ENCODE data around the gene TXNRD2.

TXNRD2 gene

DNA sequence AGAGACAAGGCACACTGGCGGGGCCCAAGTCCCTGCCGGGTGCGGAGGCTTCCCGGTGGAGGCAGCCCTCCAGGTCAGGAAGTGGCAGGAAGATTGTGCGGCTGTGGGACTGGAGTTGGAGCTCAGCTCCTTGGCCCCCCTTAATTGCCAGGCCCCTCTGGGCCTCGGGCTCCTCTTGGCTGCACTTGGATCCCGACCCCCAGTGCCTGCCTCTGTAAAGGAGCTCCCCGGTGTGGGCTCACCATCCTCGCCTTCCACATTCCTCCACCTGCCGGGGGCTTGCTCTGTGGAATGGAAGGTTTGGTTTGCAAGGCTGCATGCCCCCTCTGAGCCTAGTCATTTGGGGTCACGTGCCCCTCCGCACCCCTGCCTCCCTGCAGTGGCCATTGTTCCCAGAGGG, 38.1 kb downstream of the TXNRD2 start:
- no peak for DNase-seq

DNA sequence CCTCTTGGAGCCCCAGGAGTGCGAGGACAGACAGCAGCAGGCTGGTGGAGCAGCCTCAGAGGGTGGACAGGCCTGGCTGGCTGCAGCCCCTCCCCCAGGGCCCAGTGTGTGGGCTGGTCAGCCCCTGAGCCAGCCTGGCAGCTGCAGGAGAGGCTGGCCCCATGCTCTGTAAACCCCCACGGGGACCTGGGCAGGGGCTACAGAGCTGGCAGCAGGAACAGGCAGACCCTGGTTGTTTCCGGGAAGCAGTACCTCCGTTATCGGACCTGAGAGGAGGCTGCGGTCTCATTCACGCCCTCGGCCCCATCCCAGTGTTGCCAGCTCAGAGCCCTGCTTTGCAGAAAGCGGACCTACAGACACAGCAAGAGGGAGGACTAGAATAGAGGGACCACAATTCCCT, 38.6 kb downstream of the TXNRD2 start:
- no peak for DNase-seq

DNA sequence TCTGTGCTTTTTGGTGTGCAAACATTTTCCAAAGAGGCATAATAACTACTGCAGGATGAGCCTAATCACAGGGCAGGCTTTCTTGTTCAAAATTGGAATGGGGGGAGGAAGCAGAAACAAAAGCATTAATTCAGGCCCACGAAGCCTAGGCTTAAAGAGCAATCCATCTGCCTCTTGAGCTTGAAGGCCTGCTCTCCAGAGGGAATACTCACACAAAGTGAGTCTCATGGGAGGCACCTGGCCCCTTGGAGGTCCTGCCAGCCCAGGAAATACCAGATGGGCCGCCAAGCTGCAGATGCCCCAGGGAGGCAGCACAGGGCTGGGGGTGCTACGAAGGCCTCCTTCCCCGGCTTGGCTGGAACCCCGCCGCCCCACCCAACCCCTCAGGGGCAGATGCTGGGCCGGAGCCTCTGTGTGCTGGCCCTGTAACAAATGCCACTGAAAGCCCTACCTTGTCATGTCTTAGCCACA, 39.3 kb downstream of the TXNRD2 start:
- no peak for DNase-seq

DNA sequence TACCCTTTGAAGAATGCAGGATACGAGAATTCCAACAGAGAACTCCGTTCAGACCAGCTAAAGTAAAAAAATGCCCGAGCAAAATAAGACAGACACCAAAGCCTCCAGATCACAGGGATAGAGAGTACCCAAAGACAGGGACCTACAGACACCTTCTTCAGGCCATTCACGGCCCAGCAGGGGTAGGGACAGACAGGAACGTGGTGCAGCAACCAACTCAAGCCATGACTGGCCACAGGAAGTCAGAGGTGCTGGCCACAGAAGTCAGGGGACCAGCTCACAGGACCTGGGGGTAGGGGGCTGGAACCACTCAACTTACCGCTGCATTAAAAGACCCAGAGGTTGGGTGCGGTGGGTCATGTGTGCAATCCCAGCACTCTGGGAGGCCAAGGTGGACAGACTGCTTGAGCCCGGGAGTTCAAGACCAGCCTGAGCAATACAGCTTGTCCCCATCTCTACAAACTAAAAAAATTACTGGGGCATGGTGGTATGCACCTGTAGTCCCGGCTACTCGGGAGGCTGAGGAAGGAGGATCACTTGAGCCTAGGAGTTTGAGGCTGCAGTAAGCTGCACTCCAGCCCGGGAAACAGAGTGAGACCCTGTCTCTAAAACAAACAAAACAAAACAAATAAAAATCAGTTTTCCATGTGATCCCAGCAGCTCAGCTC, 39.9 kb downstream of the TXNRD2 start:
- DNase-seq = no peak

DNA sequence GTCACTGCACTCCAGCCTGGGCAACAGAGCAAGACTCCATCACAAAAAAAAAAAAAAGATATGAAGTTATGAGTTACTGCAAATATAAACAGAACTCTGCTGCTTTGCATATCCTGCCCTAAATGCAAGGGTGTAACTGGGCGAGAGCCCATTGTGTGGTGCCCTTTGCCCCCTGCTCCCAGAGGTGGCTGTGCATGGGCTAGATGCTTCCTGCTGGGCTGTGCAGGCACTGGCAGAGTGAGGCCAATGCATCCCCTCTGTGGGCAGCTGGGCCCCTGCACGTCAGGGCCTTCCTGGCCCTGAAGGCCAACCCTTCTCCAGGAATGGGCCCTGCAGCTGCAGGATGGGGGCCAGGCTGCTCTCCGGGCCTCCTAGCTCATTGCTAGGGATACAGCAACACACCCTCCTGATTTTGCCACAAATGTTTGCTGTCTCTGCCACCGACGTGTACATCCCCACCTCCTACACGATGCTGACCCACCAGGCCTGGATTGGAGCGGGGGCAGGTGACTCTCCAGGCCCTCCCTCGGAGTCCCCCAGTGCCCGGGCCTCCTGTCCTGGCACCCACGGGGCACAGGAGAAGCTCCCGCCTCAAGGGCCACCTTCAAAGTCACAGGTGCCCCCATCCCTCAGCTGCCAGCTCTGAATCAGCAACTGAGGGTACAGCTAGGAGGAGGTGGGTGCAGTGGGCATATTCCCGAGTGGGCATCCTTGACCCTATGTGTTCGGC, 40.7 kb downstream of the TXNRD2 start:
- no peak for DNase-seq

DNA sequence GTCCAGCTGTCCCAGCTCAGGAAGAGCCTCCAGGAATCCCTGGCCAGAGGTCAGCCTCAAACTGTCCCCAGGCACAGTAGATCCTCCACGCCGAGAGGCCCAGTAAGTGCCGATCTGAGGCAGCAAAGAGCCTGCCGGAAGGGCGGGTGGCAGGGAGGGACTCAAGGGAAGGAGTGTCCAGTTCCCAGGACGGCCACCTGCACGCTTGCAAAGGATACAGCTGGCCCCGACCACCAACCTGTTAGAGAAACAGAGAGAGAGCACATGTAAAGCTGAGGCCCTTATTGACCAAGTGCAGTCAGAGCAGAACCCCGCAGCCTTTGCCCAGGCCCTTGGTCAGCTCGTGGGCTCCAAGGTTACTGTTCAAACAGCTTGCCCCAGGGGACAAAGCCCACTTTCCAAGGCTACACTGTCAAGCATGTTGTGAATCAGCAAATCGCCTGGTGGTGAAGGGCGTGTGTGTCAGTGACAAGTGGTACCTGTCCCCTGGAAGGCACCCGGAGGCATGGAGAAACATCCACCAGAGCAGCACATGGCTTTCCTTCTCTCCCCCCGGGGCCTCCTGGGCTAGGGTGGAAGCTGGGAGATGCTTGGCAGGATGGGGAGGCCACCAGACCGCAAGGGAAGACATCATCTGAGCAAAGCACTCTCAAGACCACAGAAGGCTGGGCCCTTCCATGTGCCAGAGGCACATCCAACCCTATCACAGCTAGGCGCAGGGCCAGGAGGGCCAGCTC, 42.6 kb downstream of the TXNRD2 start:
- no peak for DNase-seq

DNA sequence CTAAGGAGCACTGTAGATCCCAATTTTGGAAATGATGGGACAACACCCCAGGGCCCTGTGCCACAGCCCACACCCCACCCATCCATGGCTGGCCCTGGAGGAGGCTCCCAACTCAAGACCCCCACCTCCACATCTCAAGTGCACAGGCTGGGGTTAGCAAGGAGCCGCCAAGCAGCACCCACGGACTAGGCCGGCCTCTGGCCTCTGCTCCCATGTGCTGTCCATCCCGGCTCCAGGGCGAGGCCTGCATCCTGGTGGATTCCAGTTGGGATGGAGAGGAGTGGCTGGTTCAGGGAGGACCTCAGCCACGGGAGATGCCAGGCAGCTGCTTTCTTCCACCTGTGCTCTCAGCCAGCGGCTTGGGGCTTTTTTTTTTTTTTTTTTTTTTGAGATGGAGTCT, 43.5 kb downstream of the TXNRD2 start:
- no peak for DNase-seq

DNA sequence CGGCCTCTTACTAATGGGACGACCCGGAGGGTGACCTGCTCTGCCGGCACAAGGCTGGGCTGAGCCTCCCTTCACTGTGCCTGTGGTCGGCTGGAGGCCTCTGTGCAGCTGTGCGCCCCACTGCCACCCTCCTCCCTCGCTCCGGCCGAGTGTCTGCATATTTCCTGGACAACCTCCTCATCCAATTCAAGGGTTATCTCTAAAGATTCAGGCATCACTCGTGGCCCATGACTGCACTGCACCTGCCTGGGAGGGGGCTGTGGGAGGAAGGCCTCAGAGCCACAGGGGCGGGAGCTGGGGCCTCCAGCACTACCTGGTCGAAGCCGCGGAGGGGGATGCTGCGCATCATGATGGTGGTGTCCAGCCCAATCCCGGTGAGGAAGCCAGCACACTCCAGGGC, 43.9 kb downstream of the TXNRD2 start:
- DNase-seq = no peak

DNA sequence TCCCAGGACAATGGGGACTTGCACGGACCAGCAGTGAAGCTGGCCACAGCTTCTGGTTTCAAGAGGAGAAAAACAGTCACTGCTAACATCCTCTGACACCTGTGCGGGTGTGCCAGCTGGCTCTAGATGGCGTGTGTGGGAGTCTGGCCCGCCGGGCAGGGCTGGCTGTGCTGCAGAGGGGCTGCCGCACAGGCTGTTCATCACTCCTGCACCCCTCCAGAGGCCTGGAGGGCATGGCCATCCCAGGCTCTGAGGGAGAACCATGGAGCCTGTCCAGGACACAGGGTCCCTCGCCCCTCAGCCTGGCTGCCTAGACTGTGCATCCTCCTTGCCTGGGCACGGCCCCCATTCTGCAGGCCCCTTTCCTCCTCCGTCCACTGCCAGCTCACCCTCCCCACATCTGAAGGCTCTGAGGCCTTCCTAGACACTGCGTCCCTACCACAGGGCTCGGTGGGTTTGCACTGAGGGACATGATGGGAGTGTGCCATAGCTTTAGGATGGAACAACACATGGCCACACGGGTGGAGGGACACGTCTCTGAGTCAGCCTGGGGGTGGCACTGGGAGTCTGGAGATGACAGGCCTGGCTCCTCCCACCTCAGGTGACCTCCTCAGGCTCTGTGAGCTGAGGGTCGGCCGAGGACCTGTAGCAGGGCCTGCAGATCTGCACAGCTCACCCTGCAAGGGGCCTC, 44.8 kb downstream of the TXNRD2 start:
- no peak for DNase-seq

DNA sequence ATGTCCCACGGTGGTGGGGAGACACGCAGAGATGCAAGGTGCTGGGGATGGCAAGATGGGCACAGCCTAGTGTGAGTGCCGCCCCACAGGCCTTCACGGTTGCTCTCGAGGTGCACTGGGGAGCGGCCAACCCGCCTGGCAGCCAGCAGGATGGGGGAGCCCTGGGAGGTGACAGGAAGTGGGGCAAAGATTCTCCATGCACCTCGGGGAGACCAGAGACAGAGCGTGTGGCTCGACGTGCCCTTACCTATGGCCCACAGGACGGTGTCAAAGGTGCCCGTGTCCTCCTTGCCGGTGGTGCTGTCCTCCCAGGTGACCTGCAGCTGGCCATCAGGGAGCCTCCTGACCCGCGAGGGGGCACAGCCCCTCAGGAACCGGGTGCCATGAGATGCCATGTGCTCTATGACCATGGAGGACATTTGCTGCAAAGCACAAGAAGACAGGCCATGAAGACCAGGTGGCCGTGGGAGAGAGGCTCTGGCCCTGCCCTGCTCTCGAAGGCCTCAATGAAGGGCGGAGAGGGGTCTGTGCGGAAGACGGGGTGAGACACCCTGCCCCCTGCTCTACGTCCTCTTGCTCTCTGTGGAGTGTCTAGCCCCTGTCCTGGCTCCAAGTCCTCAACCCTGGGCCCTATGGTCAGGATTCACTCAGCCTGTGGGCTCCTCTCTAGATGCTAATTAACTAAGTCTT, 46.3 kb downstream of the TXNRD2 start:
- DNase-seq = no peak

DNA sequence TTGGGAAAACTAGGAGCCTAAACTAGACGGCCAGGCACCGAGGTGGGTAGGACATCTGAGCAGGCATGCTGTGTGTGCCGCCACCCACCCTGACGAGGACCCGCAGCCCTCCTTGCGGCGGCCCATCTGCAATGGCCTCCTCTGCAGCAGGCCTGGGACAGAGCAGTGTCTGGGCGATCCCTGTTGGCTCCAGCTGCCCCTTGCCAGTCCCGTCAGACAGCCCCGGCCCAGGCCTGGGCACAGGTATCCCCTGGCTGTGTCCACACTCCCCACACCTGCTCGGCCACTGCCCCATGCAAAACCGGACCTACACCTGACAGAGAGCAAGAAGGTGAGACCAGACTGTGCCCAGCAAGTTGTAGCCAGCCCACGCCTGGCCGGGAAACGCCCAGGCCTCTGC, 48.3 kb downstream of the TXNRD2 start:
- DNase-seq = no peak

DNA sequence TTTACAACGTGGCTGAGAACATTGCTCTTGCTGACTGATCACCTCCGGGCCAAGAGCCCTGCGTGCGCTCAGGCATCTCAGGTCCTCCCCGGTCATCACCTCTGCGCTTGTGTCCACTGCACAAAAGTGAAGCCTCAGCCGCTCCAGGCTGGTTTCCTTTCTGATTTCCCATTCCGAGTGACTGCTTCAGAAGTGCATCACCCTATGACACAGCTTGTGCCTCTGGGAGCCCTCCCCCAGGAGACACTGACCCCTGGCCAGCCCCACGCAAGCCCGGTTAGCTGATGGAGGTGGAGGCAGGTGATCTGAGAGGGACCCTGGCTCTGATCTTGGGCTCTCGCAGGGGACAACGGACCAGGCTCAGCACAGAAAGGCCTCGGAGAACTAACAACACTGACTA, 48.7 kb downstream of the TXNRD2 start:
- no peak for DNase-seq

DNA sequence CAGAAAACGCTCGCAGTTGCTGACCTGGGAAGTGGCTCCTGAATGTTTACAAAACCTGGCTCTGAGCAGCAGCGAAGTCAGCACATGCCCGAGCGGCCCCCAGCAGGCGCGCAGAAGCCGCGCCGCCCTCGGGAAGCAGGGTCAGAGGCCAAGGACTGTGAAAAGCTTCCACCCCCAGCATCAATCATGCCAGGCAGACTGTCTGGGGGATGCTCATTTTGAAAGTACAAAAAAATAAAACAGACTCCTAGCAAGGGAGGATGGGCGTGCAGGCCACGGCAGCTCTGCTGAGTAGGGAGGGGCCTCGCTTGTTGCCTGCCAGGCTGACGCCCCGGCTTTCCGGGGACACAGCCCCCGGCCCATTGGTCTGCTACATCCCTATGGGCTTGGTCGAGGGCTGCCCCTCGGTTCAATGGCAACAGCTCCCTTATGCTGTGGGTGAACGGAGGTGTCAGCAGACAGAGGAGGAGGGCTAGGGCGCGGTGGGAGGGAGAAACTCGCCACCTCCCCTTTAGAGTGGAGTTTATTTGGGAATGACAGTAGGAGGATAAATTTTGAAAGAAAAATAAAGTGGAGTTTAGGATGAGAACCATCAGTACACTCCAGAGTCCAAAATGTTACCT, 49.2 kb downstream of the TXNRD2 start:
- DNase-seq = no peak

DNA sequence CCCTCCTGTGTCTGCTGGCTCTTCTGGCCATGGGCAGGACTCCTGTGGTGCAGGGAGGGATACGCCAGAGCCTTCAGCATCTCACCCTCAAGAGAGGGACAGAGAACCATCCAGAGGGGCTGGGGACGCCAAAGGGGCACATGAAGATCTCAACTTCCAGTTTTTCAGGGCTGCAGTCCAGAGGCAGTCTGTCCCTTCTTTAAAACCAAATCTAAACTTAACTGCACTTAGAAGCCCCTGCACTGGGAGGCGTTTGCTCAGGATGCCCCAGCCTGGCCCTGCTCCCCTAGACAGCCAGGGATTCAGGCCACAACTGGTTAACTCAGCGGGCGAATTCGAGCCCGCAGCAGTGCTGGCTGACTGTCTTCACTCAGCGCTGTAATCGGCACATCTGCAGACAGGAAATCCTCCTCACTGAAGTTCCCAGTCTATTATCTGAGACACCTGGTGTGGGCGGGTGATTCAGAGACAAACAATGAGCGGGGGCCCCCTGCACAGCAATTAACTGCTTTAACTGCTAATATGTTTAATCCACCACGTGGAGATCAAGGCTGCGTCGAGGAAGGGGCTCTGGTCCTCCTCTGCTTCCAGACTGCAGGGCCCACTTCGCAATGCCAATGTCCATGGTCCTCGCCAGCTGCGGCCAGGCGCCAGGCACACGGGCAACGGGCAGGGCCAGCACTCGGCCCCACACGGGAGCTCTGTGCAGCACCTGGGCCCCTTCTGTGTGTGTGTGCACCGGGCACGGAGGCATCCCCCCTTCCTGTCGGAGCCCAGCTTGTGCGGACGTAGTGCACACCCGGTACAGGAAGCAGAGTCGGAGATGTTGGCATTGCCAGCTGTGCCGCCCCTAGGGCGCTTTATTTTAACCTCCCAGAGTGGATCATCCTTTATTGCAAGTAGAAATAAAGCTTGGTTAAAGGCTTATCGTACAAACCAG, 50.0 kb downstream of the TXNRD2 start:
- no peak for DNase-seq

DNA sequence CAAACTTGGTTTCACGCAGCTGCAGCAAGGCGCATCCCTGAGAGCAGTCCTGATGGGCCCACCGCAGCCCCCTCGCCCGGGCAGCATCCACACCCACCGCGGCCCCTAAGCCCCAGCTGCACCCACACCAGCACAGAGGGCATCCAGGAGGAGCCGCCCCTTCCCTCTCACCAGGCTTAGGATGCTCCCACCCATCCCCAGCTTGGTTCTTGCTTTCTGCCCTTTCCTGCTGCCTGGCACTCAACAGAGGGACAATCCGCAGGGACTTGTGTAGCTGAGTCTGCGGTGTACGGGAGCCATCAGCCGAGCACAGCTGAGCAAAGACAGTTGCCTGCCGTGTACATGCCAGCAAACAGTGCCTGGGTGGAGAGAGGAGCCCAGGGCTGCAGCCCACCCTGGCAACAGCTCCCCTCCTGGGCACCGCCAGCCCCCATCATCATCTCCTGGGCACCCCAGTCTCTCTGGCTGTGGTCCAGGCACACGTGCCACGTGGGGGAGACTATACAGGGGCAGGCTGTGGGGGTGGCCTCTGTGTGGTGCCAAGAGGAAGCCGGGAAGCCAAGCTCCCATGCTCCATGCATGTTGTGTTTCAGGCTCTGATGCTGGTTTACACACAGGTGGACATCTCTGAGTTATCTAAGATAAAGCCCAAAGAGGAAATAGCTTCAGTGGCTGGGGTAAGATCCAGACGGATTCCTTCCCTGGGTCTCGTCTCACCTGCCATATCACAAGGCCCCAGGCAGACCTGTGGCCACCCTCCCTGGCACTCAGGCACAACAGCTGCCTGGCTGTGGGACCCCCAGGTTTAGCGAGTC, 50.9 kb downstream of the TXNRD2 start:
- no peak for DNase-seq

DNA sequence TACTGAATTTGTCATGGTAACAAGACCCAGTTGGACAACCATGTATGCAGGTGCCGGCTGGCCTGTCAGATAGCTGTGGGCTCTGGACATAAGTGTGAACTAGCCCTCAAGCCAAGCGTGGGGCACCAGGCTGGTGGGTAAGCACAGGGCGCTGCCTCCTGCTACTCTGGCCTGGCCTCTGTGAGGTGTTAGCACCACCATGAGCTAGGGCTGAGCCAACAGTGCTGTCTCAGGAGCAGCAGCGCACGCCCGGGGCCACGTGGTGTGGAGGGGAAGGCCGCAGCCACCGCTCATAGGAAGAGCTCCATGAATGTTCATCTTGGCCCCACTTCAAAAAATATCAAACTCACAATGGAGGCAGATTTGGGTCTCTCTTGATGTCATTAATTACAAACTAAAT, 51.7 kb downstream of the TXNRD2 start:
- DNase-seq = no peak

DNA sequence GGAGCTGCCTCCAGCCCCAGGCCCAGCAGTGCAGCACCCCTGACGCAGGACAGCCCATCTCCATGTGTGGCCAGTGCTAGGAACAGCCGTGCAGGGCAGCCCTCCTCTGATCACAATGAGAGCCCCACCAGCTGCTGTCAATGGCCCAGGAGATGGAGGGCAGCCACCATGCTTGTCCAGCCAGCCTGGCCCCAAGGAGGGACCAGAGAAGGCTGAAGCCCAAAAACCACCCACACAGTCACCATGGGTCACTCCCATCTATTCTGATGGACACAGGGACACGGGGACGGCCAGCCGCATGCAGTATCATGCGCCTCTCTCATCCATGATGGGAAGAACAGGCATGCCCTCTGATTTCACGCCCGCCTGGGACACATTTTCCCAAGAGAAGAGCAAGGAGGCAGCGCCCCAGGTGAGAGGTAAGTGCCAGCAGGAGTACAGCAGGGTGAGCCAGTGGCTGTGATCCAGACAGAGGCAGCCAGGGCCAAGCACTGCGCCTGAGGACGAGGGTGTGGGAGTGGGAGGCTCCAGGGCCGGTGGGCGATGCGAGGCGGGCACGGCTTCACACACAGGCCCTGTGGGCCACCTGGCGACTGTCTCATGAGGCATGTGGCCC, 53.4 kb downstream of the TXNRD2 start:
- no peak for DNase-seq

DNA sequence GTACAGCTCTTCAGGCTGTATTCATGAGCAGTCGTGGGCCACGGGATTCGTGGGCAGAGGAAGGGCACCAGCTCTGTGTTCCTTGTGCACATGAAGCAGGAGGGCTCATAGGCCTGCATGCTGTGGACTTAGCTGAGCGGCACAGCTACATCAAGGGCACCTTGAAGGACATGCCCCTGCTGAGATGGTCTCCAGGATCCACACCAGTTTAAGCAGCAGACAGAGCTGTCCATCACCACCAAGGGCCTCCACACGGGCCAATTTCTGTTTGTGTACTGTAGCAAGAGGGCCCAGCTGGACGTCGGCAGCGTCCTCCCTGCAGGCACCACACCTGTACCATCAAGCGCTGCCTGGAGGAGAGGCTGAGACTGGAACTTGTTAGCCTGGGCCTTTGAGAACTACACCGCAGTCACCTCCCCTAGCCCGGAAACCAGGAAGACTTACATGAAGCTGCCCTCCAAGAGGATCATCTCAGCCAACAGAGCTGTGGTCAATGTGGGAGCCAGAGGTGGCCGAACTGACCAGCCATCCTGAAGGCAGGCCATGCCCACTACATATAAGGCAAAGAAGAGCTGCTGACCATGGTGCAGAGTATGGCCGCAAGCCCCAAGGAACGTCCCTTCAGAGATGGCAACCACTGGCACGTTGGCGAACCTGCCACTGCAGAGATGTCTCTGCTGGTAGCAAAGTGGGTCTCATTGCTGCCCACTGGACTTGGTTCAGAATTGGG, 54.2 kb downstream of the TXNRD2 start:
- DNase-seq = no peak
